ENCODE measurements around the gene ITLN1.
"Not testable (repeated sequence)": the region's sequence is repeated elsewhere in the genome, so short reads cannot be mapped to it uniquely, and the experiment has no call there.

The ITLN1 gene

DNA sequence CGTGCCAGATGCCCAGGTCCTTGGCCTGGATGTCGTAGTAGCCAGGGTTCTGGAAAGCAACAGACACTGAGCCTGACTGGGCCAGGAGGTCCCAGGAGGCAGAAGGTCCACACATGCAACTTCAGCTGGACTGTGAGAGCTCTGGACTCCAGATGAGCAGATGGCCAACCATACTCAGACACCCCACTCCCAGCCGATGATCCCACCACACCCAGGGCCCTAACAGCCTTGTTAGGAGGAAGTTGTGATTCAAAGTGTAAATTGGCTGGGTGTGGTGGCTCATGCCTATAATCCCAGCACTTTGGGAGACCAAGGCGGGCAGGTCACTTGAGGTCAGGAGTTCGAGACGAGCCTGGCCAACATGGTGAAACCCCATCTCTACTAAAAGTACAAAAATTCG is 3.7 kb downstream of the ITLN1 start:
- DNase-seq, result not testable (repeated sequence)

DNA sequence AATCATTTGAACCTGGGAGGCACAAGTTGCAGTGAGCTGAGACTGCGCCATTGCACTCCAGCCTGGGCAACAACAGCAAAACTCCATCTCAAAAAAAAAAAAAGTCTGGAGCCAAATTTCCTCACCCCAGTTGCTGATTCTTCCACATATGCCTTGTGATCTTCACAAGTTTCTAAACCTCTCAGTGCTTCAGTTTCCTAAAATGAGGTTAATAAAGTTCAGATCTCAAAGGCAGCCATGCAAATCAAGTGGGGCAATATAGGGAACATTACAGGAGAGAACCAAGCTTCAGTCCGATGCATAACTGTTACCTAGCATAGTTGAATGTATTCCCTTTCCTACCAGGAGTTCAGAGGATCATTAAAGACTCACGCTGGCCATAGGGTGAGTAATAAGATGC is 4.8 kb downstream of the ITLN1 start:
- no peak for DNase-seq

DNA sequence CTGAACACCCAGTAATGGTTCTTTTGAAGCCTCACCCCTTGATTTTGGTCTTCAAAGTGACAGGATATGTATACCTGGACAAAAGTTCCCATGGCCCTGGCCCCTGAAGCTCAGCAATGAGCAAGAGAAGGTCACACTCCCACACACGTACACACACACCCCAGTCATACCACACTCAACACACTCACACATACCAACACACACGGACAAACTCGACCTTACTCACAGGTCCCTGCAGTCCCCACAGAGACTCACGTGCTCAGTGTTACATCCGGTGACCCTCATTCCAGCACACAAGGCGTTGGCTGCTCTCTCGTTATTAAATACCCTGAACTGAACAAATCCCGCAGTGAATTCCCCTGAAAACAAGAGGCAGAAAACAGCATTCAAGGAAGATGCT is 5.9 kb downstream of the ITLN1 start:
- no peak for DNase-seq

DNA sequence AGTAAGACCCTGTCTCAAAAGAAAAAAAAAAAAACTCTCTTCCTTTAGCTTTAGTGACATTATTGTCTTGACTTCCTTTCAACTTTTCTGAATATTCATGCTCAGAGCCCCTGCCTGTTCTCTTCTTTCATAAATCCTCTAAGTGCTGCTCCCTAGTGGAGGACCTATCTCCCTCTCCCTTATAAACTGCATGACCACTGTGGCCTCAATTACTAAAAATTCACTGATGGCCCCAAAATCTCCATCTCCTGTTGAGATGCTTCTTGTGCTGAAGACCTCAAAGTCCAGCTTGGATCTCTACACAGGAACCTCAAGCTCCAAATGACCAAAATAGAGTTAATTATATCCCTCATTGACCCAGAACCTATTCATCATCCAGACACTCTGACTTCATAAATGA is 7.8 kb downstream of the ITLN1 start:
- DNase-seq, result no peak

DNA sequence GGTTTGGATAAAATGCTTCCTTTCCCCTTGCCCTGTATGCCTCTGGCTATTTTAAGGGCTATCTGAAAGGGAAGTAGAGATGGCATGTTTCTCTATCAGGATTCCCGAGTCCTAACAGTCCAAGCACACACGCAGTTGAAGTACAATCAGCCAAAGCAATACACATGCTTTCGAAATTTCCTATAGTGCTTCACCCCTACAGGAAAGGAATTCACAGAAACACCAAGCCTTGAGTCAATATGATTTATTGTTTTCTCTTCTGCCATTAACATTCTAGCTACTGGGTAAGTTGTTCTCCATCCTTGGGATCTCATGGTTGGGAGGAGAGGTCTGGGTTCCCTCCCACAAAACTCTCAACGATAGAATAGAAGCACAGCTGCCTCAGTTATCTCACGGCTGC is 8.7 kb downstream of the ITLN1 start:
- no peak for DNase-seq

DNA sequence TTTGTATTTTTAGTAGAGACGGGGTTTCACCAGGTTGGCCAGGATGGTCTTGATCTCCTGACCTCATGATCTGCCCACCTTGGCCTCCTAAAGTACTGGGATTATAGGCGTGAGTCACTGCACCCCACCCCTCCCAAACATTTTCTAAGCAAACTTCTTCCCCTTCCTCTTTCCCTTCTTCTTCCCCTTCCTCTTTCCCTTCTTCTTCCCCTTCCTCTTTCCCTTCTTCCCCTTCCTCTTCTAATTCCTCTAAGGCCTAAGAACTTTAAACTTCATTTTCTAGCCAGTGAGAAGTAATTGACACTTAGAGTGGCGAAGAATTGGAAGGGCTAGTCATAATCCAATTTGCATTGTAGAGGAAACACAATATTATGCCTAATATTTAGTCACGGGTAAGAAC is 9.4 kb downstream of the ITLN1 start:
- not testable (repeated sequence) for DNase-seq

DNA sequence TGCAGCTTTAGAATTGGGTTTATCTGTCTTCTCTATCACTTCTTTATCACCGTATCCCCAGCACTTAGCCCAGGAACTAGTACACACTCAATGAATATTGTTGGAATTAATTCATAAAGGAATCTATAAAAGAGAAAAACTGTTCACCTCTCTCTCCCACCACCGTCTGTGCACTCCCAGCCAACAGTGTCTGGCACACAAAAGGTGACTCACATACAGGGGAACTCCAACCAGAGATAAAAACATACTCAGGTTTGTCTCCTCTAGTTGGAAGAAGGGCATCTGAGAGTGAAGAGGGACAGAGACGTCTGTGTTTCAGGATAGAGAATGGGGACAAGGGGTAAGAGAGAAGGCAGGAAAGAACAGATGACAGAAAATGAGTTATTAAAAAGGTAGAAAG is 10.0 kb downstream of the ITLN1 start:
- DNase-seq, result no peak

DNA sequence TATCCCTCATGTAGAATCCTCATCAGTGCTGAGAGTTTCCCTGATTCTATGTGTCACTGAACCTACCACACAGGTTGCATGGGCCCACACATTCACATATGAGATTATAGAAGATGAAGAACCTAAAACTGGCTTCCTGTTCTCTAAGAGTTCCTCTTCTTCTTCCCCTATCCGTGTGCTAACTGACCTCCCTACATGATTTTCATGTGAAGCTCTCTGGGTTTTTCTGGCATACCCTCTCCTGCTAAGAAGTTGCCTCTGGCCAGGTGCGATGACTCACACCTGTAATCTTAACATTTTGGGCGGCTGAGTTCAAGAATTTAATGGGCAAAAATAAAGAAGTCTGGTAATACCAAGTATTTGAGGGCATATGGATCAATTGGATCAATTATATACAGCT is 16.8 kb downstream of the ITLN1 start:
- no peak for DNase-seq

DNA sequence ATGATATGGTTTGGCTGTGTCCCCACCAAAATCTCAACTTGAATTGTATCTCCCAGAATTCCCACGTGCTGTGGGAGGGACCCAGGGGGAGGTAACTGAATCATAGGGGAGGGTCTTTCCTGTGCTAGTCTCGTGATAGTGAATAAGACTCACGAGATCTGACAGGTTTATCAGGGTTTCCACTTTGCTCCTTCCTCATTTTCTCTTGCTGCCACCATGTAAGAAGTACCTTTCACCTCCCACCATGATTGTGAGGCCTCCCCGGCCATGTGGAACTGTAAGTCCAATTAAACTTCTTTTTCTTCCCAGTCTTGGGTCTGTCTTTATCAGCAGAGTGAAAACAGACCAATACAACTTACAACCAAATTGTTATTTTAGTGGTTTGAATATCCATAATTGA is 17.3 kb downstream of the ITLN1 start:
- not testable (repeated sequence) for DNase-seq

DNA sequence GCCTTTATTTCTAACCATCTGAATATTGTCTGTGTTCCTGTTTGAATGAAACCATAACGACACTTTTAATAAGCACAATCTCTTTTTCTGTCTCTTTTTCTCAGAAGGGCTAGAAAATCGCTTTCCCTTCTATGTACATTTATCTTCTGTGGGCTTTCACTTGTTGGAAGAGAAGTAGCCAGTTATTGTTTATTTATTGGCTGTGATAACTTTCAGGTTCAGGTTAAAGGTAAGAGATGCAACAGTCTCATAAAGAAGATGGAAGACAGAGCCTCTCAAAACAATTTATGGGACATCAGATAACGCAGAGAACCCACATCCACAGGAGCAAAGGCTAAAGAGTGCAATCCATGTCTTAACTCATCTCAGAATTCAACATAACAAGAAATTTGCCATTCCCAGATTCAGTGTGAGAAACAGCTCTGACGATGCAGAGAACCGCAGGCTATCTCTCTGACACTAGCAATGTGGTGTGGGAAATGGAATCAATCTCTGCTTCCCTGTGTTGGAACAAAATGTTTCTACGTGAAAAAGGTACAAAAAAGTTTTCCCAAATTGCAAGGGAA is 18.2 kb downstream of the ITLN1 start:
- DNase-seq, result no peak

DNA sequence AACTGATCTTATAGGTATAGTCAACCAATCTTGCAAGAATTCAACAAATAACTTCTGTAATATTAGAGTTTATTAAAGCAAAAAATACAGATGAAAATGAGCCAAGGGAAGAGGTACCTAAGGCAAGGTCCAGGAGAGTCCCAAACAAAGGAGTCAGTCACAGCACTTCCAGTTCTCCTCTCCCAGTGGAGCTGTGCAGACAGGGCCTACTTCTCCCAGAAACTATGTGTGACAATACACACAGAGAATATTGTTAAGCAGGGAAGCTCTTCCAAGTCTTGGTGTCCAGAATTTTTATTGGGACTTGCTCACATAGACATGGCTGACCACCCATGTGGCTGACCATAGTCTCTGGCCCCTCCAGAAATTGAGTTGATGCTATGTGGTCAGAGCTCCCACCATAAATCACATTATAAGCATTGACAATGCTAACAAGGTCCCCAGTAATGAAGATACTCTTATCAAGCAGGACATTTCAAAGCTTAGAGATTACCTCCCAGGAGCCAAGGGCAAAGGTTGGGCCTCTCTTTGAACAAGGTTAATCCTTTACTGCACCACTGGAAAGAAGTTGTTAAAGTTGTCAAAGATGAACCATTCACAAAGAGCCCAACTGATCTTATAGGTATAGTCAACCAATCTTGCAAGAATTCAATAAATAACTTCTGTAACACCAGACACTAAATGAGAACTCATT is 18.8 kb downstream of the ITLN1 start:
- DNase-seq, result no peak

DNA sequence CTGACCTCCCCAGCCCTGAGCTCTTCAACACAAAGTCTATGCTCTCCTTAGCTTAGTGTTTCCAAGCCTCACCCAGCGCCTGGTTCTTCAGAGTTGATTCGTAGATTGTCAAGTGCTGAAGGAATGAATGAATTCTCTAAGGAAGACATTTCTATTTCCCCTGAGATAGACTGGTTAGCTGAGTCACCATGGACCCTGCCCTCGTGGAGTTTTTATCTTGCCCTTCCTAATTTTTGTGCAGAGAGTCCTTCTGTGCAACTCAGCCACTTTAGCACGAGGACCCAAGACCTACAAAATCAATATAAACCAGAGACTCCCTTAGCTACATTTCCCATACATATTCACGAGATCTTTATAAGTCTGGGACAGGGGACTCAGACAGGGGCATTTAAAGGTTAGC is 19.6 kb downstream of the ITLN1 start:
- no peak for DNase-seq

DNA sequence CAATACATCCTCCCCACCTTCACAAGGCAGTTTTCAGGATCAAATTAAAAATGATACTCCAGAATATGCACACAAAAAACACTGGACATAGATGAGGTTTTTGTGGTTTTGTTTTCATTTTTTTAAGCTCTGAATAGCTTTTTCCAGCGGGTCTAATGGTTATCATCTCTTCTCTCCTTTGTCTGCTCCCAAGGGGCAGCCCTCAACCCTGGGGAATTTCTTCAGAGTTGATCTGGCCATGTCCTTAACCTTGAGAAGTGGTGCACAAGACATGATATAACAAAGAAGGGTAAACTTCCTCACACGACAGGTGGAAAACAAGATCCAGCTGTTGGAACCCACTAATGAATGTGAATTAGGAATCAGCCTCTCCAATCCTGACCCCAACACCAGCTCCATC is 20.8 kb downstream of the ITLN1 start:
- DNase-seq, result no peak

DNA sequence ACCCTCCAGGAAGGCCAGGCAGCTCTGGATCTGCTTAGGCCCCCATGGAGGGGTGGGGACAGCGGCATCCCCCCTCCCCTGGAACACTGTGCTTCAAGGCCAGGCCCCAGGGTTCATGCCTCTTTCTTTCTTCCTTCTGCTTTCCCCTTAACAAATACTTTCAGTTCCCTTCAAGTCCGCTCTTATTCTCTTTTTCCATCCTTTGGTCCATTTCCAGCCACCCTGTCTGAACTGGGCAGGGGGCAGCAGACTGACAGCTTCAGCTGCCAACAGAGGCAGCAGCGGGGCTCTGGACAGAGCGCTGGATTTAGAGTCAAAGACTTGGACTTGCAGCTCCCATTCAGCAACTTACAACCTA is 21.2 kb downstream of the ITLN1 start:
- DNase-seq, result no peak

DNA sequence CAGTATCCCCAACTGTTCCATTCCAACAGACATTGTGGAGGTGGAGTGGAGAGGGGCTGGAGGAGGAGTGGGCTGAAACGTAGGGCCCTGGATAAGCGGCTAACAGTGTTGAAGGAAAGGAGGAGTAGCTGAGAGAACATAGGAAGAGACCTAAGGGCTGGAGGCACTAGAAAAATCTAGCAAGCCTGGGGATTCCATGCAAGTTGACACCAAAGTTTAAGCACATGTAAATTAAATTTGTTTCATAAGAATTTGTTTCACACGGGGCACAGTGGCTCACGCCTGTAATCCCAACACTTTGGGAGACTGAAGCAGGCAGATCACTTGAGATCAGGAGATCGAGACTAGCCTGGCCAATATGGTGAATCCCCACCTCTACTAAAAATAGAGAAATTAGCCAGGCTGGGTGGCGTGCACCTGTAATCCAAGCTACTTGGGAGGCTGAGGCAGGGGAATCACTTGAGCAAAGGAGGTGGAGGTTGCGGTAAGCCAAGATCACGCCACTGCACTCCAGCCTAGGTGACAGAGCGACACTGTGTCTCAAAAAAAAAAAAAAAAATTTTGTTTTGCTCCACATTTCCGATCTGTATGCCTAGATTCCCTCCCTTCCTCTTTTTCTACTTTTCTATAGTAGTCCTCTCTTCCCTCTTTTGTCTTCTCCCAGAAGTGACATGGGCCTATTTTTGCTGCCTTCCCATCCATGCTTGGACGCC is 21.8 kb downstream of the ITLN1 start:
- no peak for DNase-seq

DNA sequence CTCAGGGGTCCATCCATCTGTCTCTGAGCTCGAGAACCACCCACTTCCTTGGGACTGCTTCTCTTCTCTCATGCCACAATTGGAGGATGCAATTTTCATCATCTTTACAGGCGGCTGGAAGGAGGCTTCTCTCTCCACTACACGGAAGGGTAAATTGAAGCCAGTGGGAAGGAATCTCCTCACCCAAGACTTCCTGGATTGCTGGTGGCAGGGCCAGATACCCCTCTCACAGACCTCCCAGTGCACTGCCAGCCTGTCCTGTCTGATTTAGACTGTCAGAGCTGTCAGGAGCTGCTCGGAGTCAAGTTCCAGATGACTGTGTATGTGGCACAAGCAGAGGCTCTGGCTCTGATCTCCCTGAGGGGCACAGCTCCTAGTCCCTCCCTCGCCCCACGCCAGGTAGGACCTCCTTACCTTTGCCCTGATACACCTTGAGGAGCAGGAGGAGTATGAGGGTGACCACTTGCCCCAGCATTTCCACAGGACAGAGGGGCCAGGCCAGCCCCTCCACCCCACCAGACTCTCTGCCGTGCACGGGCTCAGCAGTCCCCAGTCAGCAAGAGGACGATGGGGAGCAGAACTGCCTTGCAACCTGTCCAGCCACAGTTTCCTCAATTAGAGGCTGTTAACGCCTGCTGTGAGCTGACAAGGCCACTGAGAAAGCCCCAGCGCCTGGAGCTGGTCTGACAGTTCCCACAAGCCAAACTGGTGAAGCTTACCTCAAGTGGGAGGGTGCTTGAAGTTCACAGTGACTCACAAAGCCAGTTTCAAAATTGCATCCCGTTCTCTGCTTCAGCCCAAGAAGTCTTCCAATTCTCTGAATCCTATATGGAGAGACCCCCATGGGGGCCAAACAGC is 22.5 kb downstream of the ITLN1 start, which contains the start of gene CD244:
CD244 (minus strand) TSS at position 685 of the 858 bp plus-strand sequence; CDS start at position 475, 210 bp downstream.
- DNase-seq, result no peak

DNA sequence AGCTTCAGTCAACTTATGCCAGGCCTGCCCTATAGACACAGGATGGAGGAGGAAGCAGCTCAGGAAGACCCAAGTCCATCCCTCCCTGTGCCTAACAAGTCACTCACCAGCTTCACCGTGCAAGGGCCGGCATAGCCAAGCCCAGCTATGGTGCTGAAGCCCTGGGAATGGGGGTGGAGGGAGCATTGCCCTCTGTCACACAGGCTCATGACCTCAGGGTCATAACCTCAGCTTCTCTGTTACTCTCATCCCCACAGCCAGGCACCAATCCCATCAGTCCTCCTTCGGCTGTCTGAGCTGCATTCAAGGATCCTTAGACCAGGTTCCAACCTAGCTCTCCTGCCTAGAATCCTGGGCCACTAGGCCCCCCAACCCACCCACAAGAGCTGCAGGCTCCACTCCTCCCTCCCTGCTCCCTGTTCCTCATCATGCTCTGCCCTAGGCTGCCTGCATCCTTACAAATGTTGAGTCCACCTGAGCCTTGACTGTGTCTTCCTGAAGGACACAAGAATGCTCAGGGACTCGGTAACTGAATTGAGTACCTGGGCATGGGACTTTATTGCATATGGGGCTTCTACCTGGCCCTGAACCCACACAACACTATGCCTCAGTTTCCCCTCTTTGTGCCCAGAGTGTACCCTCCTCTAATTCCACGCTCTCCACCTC is 24.0 kb downstream of the ITLN1 start:
- DNase-seq, result no peak

DNA sequence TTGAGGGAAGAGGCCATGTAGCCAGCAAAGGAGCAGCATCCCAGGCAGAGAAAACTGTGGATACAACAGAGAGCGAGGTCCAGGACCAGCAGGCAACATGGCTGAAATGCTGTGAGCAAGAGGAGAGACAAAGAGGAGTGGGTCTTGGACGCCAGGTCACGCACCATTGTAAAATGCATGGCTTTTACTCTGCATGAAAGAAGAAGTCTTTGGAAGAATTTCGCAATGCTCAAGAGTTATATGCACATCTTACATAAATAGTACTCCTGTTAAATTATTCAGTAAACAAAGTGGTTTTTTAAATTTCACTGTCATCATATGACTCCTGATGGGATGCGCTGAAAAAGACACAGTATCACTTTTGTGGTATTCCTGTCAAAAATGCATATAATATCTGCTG is 25.8 kb downstream of the ITLN1 start:
- DNase-seq, result no peak

DNA sequence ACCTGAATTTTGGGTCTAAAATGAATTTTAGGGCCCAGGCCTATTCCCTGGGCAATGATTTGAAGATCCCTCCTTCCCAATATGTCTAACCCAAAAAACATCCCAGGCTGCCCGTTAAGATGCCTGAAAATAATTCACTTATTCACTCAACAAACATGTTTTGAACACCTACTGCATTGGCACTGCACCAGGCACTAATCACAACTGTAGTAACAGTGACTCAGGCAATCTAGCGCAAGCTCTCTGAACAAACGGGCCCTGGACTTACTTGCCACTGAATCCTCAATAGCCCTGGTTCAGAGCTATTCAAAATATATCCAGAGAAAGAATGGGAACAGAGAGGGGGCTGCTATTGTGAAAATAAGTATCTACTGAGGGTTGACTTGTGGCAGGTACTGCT is 26.5 kb downstream of the ITLN1 start:
- no peak for DNase-seq

DNA sequence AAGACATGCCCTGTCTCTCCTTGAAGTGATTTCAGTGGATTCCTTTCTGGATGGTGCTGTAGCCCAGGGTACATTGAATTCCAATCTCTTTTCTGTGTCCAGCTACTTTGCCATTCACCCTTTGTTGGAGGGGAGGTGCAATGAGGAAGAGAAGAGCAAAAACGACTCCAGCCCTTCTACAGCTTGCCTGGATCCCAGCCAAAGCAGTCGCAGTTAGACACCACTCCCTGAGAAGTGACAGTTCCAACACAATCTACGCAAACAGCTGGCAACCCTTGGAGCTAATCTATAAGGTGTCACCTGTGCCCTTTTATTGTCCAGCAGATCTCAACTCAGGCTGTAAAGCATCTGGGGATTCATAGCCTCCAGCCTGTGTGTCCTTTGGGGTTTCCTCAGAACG is 26.9 kb downstream of the ITLN1 start:
- DNase-seq, result no peak

DNA sequence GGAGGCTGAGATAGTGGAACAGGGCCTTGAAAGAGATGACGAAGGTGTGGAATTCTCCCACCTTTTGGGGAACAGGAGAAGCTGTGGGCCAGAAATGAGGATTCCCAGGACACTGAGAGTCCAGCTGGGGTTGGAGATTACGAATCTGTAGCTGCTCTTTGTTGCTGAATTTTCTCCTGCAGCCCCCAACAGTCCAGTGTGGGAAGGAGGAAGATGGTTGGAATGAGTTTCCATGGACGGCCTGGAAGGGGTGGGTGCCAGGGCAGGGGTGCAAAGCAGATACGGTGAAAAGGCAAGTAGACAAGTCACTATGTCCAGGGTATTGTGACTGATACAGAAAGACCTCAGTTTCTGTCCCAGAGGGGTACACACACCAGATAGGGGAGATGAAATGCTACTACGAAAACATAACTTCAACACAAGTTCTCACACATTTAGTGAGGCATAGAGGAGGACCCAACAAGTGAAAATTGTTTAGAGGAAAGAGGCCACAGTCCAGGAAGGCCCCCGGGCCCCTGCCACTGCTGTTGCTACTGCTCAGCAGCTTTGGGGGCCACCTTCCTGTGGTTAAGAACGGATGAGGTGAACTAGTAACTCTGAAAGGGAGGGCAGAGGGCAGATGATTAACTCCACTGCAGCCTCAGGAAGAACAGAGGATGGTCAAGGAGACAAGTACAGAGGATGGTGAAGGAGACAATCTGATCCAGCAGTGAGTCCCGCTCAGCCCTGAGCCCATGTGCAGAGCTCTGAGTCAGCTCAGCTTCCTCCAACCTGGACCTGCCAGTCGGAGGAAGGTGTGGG is 29.6 kb downstream of the ITLN1 start:
- DNase-seq, result no peak

DNA sequence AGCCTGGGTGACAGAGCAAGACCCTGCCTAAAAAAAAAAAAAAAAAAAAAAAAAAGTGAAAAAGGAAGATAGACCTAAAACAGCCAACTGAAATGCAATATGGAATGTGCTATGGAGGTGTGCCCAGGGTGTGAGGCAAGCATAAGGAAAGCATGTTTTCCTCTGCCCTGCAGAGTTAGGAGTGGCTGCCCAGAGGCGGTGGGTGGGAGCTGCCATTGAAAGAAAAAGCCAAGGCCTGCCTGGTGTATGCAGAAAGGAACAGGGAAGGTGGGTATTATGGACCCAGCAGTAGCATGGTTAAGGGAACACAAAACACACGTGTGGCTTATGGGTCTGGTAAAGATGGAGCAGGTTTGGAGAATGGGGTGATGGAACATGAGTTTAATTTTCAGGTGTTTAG is 31.2 kb downstream of the ITLN1 start:
- DNase-seq, result no peak
